Subcutaneous preadipocyte (primary cell): ENCODE measurements around the gene CBFB. TPM values are rescaled to one million over a fixed set of nuclear protein-coding genes. Genes with fewer than 3 reads are reported as not detected.

Experiments
- small RNA-seq: library from RNA; depleted of rRNA; stranded (forward); fragments of <200 nt; gene quantifications from one replicate; pipeline ENCODE3, GENCODE V24; 2012
- total RNA-seq: library from RNA; depleted of rRNA; stranded (reverse); fragments of >200 nt; gene quantifications from 2 replicates; pipeline ENCODE4 v1.2.3, GENCODE V29; 2012

Gene CBFB
- 49.2 and 85.2 TPM in 2 replicates for total RNA-seq

GRCh38 chr16:67028696-67029253 lies at the start of gene CBFB:
CBFB (plus strand) TSS chr16:67029149; CDS start chr16:67029408, 259 bp downstream.

GRCh38 chr16:66988197-66988788 lies 40.7 kb upstream of the CBFB start, which contains the start of gene CES4A:
CES4A (plus strand) TSS chr16:66988589; CDS start chr16:66988773, 184 bp downstream.

GRCh38 chr16:67109407-67110135 lies 80.6 kb downstream of the CBFB start, which contains the start of gene PHAF1:
PHAF1 (plus strand) TSS chr16:67109941; CDS start chr16:67110176, 235 bp downstream.

Small RNA genes lying within 50 kb of the gene (small RNA-seq; reads per million reads assigned to genes)
- not detected for gene RN7SL543P

Other genes with a start within 250 kb of the CBFB start
- not detected in 2 replicates for gene TERB1, start 227.6 kb upstream of the CBFB start, total RNA-seq
- 79.4 and 81.3 TPM in 2 replicates for gene NAE1, start 198.2 kb upstream of the CBFB start, total RNA-seq
- gene CA7, start 184.7 kb upstream of the CBFB start, total RNA-seq = not detected in 2 replicates
- 8.8 and 14.3 TPM in 2 replicates for gene PDP2, start 148.6 kb upstream of the CBFB start, total RNA-seq
- not detected in 2 replicates for gene CDH16, start 110.3 kb upstream of the CBFB start, total RNA-seq
- 0.98 and 1.5 TPM in 2 replicates for gene RRAD, start 103.6 kb upstream of the CBFB start, total RNA-seq
- gene CIAO2B, start 94.7 kb upstream of the CBFB start, total RNA-seq = 92.9 and 125 TPM in 2 replicates
- gene CES2, start 93.6 kb upstream of the CBFB start, total RNA-seq = 34.2 and 39.3 TPM in 2 replicates
- gene CES3, start 67.9 kb upstream of the CBFB start, total RNA-seq = under 0.01 TPM in 2 replicates
- gene CES4A, start 40.6 kb upstream of the CBFB start, total RNA-seq = 1.1 and 1.4 TPM in 2 replicates
- 11.4 and 14.9 TPM in 2 replicates for gene PHAF1, start 80.8 kb downstream of the CBFB start, total RNA-seq
- 15.4 and 23.1 TPM in 2 replicates for gene B3GNT9, start 121.8 kb downstream of the CBFB start, total RNA-seq
- 12.1 and 14.7 TPM in 2 replicates for gene TRADD, start 130.8 kb downstream of the CBFB start, total RNA-seq
- 10.8 and 19.5 TPM in 2 replicates for gene FBXL8, start 130.8 kb downstream of the CBFB start, total RNA-seq
- gene HSF4, start 135.6 kb downstream of the CBFB start, total RNA-seq = 2.7 and 6.2 TPM in 2 replicates
- 5.9 and 7.3 TPM in 2 replicates for gene NOL3, start 141.4 kb downstream of the CBFB start, total RNA-seq
- 12.9 and 17.8 TPM in 2 replicates for gene MATCAP1, start 154.8 kb downstream of the CBFB start, total RNA-seq
- not detected in 2 replicates for gene EXOC3L1, start 161.0 kb downstream of the CBFB start, total RNA-seq
- 68.3 and 88.0 TPM in 2 replicates for gene E2F4, start 163.0 kb downstream of the CBFB start, total RNA-seq
- 0.37 and 0.59 TPM in 2 replicates for gene ELMO3, start 170.0 kb downstream of the CBFB start, total RNA-seq
- gene TMEM208, start 198.0 kb downstream of the CBFB start, total RNA-seq = 17.8 and 25.4 TPM in 2 replicates
- 31.6 and 50.6 TPM in 2 replicates for gene FHOD1, start 218.3 kb downstream of the CBFB start, total RNA-seq
- 1.1 and 2.5 TPM in 2 replicates for gene SLC9A5, start 219.8 kb downstream of the CBFB start, total RNA-seq